Stimulated activated naive CD4-positive, alpha-beta T cell (primary cell): ENCODE results near the gene ZNF136.
A peak's percentile ranks its signal among the peaks of the same experiment; 100 is the strongest.

Experiments used
- DNase-seq, 6 experiments: peaks; one replicate each; lab custom pipeline; 2025; lab: John Stamatoyannopoulos, UW

Gene ZNF136

DNA sequence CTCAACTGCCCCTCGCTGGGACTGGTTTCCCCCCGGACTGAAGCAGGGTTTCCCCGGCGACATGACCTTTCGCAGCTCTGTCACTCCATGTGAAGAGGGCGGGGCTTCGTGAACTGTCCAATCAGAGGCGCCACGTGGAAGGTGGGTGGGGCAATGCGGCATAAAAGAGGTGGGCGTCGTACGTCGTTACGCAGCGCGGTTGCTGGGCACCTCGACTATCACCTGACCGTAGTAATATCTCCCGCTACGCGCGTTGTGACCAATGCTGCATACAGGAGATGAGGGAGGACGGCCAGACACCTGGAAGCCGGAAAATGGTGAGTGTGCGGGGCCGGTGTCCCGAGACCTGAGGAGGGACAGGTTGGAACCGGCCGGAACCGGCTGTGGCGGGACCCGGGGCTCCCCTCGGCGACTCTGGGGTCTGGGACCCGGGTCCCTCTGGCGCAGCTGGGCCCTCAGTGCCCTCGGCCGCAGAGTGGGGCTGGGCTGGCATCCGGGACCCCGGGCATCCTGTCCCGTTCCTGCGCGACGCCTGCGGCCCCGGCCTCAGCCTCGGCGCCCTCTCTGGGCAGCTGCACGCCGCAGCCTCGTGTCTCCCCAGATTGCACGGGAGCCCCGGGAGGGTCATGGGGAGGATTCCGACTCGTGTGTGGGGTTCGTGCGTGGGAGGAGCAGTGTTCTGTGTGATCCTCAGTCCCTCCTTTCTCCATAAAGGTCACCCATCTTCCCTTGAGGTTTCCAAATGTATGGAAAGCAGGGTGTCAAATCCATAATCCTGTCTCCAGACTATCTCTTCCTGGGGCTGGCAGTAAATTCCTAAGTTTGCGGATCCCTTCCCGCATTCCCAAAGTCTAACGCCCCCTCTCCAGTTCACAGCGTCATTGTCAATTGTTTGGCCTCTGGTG lies 32.2 kb downstream of the ZNF136 start:
- DNase-seq = peak; percentile 48 to 84 (median 74)

DNA sequence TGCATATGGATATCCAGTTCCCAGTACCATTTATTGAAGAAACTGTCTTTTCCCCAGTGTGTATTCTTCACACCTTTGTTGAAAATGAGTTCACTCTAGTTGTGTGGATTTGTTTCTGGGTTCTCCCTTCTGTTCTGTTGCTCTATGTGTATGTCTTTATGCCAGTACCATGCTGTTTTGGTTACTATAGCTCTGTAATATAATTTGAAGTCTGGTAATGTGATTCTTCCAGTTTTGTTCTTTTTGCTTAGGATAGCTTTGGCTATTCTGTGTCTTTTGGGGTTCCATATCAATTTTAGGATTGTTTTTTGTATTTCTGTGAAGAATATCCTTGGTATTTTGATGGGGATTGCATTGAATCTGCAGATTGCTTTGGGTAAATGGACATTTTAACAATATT lies 35.2 kb downstream of the ZNF136 start:
- DNase-seq = no peak

DNA sequence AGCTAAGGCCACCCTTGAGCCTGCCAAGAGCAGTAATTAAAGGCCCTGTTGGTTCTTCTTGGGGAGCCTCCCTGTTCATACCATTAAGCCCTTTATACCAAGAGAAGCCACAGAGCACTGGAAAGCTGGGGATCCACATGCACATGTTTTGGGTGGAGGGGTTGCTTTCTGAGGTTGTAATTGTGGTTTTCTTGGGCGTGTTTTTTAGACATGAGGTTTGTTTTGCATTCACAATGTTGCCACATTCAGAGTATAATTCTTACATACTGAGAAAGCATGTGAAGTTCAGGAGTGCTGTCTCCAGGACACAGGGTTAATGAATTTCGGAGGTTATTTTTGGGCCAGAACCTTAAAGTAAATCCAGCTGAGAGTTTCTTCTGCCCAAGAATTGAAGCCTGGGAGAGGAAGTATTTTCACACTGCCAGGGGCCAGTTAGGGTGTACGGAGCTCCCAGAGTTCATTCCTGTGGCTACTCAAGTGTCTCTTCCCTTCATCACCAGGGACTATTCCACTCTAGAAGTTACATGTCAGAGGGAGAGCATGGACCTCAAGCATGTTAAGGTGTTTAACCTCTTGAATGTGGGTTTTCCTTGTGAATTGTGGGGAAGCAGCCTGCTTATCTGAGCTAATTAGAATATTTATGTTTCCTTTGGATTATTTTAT lies 37.0 kb downstream of the ZNF136 start:
- DNase-seq = peak in 2 of 6 experiments; percentile 3 to 31

DNA sequence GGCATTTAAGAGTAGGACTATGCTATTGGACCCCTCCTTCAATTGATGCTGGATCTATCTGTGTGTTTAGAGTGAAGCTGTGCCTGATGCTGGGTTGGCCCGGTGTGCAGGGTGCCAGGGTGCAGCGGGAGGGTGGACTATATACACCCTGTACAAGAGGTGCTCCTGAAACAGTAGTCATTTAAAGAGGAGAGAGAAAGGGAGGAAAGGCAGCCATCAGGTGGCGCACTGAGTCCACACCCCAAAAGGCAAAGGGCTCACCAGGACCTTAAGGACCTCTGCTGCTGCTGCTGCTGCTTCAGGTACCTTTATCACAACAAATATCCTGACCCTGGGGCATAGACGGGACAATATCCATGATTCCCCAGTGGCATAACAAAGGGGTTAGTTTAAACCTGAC lies 39.4 kb downstream of the ZNF136 start:
- DNase-seq = peak; percentile 16 to 62 (median 38)

DNA sequence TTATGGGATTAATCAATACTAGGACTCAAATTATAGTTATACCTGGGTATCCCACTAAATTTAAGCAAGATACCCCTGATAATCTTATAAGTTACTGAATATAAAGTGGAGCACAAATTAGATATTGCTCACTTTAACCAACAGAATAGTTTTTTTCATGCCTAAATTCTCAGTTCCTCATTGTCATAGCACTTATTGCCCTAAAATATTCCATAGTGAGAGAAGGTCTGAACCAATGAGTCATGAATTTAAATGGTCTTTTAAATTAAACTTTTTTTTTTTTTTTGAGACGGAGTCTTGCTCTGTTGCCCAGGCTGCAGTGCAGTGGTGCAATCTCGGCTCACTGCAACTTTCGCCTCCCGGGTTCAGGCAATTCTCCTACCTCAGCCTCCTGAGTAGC lies 42.4 kb downstream of the ZNF136 start:
- DNase-seq = no peak

DNA sequence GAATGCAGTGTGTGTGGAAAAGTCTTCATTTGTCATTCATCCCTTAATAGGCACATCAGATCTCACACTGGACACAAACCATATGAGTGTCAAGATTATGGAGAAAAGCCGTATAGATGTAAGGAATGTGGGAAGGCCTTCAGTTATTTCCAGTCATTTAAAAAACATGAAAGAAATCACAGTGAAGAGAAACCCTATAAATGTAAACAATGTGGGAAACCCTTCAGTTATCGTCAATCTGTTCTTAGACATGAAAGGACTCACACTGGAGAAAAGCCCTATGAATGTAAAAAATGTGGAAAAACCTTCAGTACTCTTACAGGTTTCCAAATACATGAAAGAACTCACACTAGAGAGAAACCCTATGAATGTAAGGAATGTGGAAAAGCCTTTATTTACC lies 45.3 kb downstream of the ZNF136 start:
- no peak for DNase-seq

DNA sequence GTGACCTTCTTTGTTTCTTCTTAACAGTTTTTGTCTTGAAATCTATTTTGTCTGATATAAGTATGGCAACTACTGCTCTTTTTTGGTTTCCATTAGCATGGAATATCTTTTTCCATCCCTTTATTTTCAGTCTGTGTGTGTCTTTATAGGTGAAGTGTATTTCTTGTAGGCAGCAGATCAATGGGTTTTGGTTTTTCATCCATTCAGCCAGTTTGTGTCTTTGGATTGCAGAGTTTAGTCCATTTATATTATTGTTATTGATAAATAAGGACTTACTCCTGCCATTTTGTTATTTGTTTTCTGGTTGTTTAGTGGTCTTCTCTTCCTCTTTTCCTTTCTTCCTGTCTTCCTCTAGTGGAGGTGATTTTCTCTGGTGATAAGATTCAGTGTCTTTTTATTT lies 54.4 kb downstream of the ZNF136 start:
- DNase-seq = no peak

DNA sequence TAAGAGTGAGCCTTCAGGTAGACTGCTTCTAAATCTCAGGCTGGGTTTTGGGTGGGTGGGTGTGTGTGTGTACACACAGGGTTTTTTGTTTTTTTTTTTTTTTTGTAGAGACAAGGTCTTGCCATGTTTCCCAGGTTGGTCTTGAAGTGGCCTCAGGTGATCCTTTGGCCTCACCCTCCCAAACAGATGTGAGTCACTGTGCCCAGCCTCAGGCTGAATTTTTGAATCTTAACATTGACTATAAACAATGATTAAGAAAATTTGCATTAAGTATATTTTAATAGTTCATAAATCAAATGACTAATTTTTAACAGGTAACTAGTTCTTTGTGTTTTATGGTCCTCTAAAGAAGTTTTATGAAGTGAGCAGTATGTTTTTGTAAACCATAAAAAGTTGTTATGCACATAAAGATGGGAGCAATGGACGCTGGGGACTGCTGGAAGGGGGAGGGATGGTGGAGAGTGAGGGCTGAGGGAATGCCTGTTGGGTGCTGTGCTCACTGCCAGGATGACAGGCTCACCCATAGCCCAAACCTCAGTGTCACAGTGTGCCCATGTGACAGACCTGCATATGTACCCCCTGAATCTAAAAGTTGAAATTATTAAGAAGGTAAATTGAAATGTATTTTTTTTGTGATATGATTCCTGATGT lies 60.2 kb downstream of the ZNF136 start:
- DNase-seq = no peak

DNA sequence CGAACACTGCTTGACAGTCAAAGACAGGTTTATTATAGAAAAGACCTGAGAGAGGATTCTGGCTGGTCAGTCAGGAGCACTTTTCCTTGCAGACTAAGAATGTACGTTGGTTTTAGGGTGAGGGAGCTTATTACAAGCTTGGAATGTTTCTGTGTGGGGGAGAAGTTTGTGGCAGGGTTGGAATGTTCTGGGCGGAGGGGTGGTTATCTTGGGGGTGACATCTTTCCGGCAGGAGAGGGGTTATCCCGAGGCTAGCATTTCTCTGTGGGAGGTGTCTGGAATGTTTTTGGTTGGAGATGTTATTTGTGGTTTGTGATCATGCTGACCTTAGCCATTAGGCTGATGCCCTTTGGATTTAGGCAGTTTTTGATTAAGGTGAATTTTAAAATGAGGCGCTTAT lies 61.8 kb downstream of the ZNF136 start:
- no peak for DNase-seq

DNA sequence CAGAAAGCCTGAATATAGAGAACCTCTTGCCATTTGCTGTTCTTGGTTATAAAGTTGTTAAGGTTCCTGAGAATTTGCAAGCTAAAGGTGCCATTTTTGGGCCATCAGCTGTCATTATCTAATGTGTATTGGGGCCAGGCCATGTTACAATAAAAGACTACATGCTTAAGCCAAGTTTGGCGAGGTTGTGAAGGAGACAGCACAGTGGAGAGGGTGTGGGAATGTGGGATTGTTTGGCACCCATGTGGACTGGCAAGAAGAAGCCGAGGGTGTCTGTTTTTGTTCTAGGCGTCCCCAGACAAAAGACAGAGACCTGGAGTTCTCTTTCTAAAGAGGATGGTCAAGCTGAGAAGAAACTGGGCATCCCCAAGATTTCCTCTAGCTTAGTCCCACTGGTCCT lies 67.1 kb downstream of the ZNF136 start:
- no peak for DNase-seq

DNA sequence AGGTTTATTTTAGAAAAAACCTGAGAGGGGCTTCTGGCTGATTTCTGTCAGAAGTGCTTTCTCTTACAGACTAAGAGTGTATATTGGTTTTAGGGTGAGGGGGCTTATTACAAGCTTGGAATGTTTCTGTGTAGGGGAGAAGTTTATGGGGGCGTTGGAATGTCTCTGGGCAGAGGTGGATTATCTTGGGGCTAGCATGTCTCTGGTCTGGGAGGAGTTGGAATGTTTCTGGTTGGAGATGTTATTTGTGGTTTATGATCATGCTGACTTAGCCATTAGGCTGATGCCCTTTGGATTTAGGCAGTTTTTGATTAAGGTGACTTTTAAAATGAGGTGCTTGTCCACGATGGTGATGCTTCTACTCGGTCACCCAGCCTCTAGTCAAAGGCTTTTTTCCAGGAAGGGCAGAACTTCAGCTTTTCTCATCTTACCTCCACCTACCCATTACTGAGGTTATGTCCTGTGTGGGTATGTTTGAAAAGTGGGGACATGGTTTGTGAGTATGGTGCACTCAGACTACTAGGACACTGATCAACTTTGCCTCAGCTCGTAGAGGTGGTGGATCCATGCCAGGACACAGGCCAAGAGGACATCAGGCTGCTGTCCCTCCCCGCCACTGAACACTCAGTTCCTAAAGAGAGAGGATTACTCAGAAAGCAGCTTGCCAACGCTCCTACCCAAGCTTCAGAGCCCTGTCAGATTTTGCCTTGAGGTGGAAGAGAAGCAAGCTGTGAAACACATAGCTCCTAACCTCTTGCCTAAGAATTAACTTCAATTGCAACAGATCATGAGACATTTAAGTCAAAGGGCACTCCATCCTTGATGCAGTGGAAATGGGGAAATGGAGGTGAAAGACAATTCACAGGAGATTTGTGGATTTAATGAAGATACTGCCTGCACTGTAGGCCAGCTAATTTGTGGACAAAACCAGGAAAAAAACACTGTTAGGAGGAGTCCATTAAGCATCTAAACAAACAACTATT lies 68.1 kb downstream of the ZNF136 start:
- no peak for DNase-seq

DNA sequence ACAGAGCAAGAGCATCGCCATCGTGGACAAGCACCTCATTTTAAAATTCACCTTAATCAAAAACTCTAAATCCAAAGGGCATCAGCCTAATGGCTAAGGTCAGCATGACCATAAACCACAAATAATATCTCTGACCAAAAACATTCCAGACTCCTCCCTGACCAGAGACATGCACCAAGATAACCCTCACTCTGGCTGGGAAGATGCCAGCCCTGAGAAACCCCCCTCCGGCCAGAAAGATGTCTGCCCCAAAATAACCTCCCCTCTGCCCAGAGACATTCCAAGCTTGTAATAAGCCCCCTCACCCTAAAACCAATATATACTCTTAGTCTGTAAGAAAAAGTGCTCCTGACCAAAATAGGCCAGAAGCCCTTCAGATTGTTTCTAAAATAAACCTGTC lies 70.1 kb downstream of the ZNF136 start:
- DNase-seq = no peak

DNA sequence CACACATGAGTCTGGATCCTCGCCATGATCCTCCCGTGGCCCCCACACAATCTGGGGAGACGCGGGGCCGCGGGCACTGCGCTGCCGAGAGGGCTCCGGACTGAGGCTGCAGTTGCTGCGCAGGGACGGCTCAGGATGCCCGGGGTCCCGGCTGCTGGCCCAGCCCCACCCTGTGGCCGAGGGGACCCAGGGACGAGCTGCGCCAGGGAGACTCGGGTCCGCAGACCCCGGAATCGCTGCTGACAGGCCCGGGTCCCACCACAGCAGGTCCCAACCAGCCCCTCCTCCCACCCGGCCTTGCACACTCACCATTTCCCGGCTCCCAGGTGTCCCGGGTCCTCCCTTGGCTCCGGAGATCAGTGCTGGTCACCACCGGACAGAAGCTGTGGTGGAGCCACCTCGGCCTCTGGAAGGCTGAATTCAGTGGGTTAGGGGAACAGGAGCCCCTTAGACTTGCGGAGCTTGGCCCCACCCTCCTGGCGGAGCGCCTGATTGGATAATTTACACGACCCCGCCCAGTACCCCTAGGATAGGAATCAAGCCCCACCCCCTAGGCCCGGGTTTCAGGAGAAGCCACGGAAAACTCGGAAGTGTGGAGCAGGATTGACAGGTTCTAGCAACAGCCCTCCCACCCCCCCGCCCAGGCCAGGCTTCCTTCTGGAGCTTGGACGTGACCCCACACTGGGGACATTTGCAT lies 74.4 kb downstream of the ZNF136 start:
- DNase-seq = no peak
